H9 (cell line): ENCODE results near the gene TMCO4. TPM values are rescaled to one million over a fixed set of nuclear protein-coding genes. Genes with fewer than 3 reads are reported as not detected.

ENCODE experiments used
- DNase-seq: peaks from one replicate; pipeline ENCODE4 v3.0.0-alpha.2; 2017
- H2AFZ ChIP-seq: one replicate; pipeline ENCODE4 v1.6.1; 2013; ENCODE audit warnings: mild to moderate bottlenecking, low read length, control low read depth, moderate library complexity
- H2AK5ac ChIP-seq: 2 replicates; pipeline ENCODE4 v1.6.1; 2013; ENCODE audit warnings: low read length, control low read depth, mixed read lengths; ENCODE audit not compliant: insufficient read length
- H2BK120ac ChIP-seq: one replicate; pipeline ENCODE4 v1.6.1; 2013; ENCODE audit warnings: low read depth, mild to moderate bottlenecking, low read length, control low read depth, inconsistent platforms; ENCODE audit not compliant: poor library complexity, severe bottlenecking
- H2BK12ac ChIP-seq: 2 replicates; pipeline ENCODE4 v1.6.1; 2013; ENCODE audit warnings: low read length, control low read depth, mixed read lengths, low read depth; ENCODE audit not compliant: insufficient read length
- H2BK15ac ChIP-seq: 2 replicates; pipeline ENCODE4 v1.6.1; 2013; ENCODE audit warnings: low read depth, low read length, control low read depth
- H2BK20ac ChIP-seq: one replicate; pipeline ENCODE4 v1.6.1; 2013; ENCODE audit warnings: low read depth, mild to moderate bottlenecking, low read length, control low read depth, inconsistent platforms; ENCODE audit not compliant: poor library complexity, severe bottlenecking
- H2BK5ac ChIP-seq: 2 replicates; pipeline ENCODE4 v1.6.1; 2013; ENCODE audit warnings: low read length, control low read depth, mixed read lengths; ENCODE audit not compliant: insufficient read length
- H3K14ac ChIP-seq: 2 replicates; pipeline ENCODE4 v1.6.1; 2013; ENCODE audit warnings: low read length, control low read depth; ENCODE audit not compliant: insufficient read depth
- H3K18ac ChIP-seq: 2 replicates; pipeline ENCODE4 v1.6.1; 2013; ENCODE audit warnings: low read depth, mild to moderate bottlenecking, mixed read lengths, low read length, control low read depth; ENCODE audit not compliant: insufficient read length
- H3K23ac ChIP-seq: 2 replicates; pipeline ENCODE4 v1.6.1; 2013; ENCODE audit warnings: low read length, control low read depth, mixed read lengths, low read depth; ENCODE audit not compliant: insufficient read length
- H3K23me2 ChIP-seq: 2 replicates; pipeline ENCODE4 v1.6.1; 2013; ENCODE audit warnings: low read depth, mild to moderate bottlenecking, mixed read lengths, low read length, control low read depth; ENCODE audit not compliant: insufficient read length, poor library complexity, severe bottlenecking
- H3K27ac ChIP-seq: 2 replicates; pipeline ENCODE4 v1.5.1; 2013; ENCODE audit warnings: low read length, control low read depth, mixed read lengths, low read depth; ENCODE audit not compliant: insufficient read length
- H3K27me3 ChIP-seq: 2 replicates; pipeline ENCODE4 v1.6.1; 2013; ENCODE audit warnings: low read length, control low read depth, inconsistent platforms; ENCODE audit not compliant: insufficient read depth
- H3K4ac ChIP-seq: 2 replicates; pipeline ENCODE4 v1.6.1; 2013; ENCODE audit warnings: low read depth, mild to moderate bottlenecking, control low read depth, inconsistent platforms, low read length, moderate library complexity
- H3K4me1 ChIP-seq: 2 replicates; pipeline ENCODE4 v1.6.1; 2013; ENCODE audit warnings: low read length, control low read depth, inconsistent platforms; ENCODE audit not compliant: insufficient read depth
- H3K4me2 ChIP-seq: 2 replicates; pipeline ENCODE4 v1.6.1; 2013; ENCODE audit warnings: low read length, control low read depth, mixed read lengths; ENCODE audit not compliant: insufficient read length, insufficient read depth
- H3K56ac ChIP-seq: 2 replicates; pipeline ENCODE4 v1.6.1; 2013; ENCODE audit warnings: low read depth, mild to moderate bottlenecking, mixed read lengths, low read length, control low read depth; ENCODE audit not compliant: insufficient read length
- H3K79me1 ChIP-seq: 2 replicates; pipeline ENCODE4 v1.6.1; 2013; ENCODE audit warnings: low read depth, mild to moderate bottlenecking, moderate library complexity, low read length, control low read depth, inconsistent platforms; ENCODE audit not compliant: insufficient read depth, poor library complexity, severe bottlenecking
- H3K79me2 ChIP-seq: 2 replicates; pipeline ENCODE4 v1.6.1; 2013; ENCODE audit warnings: low read length, control low read depth, inconsistent platforms; ENCODE audit not compliant: insufficient read depth
- H3K9ac ChIP-seq: 2 replicates; pipeline ENCODE4 v1.6.1; 2013; ENCODE audit warnings: low read length, control low read depth, mixed read lengths; ENCODE audit not compliant: insufficient read length; ENCODE audit errors: extremely low read depth
- H3K9me3 ChIP-seq: one replicate; pipeline ENCODE4 v1.6.1; 2013; ENCODE audit warnings: low read depth, low read length, inconsistent platforms; ENCODE audit not compliant: control insufficient read depth
- H3T11ph ChIP-seq: one replicate; pipeline ENCODE4 v1.6.1; 2013; ENCODE audit warnings: mild to moderate bottlenecking, low read length, control low read depth, inconsistent platforms
- H4K20me1 ChIP-seq: one replicate; pipeline ENCODE4 v1.6.1; 2013; ENCODE audit not compliant: control insufficient read depth, insufficient read length, insufficient read depth
- H4K5ac ChIP-seq: 2 replicates; pipeline ENCODE4 v1.6.1; 2013; ENCODE audit warnings: low read depth, mild to moderate bottlenecking, mixed read lengths, low read length, control low read depth; ENCODE audit not compliant: insufficient read length
- H4K8ac ChIP-seq: replicated peaks from 2 replicates; pipeline ENCODE4 v1.6.1; 2013; ENCODE audit warnings: low read length, control low read depth, mixed read lengths, low read depth; ENCODE audit not compliant: insufficient read length
- H4K91ac ChIP-seq: 2 replicates; pipeline ENCODE4 v1.6.1; 2013; ENCODE audit warnings: low read depth, mild to moderate bottlenecking, moderate library complexity, mixed read lengths, low read length, control low read depth; ENCODE audit not compliant: insufficient read length
- H3K27ac Mint-ChIP-seq, 3 experiments: 2 replicates in 2 of 3; 3 replicates in 1 of 3; pipeline ENCODE4 v1.8.0; 2020 to 2021; ENCODE audit warnings: mixed read lengths in 3 of 3, mild to moderate bottlenecking in 1 of 3, moderate library complexity in 1 of 3
- H3K27me3 Mint-ChIP-seq: 2 replicates; pipeline ENCODE4 v1.8.0; 2021; ENCODE audit warnings: low read depth, mild to moderate bottlenecking, moderate library complexity, mixed read lengths
- H3K36me3 Mint-ChIP-seq, 3 experiments: 2 replicates in 2 of 3; 3 replicates in 1 of 3; pipeline ENCODE4 v1.8.0; 2020 to 2021; ENCODE audit warnings: low read depth in 3 of 3, mixed read lengths in 3 of 3; ENCODE audit not compliant: insufficient read depth in 1 of 3
- H3K4me1 Mint-ChIP-seq, 2 experiments: 2 replicates each; pipeline ENCODE4 v1.8.0; 2020; ENCODE audit warnings: mixed read lengths in 2 of 2
- H3K4me3 Mint-ChIP-seq, 2 experiments: 2 replicates in 1 of 2; 3 replicates in 1 of 2; pipeline ENCODE4 v1.8.0; 2020 to 2021; ENCODE audit warnings: mild to moderate bottlenecking in 2 of 2, mixed read lengths in 2 of 2, moderate library complexity in 1 of 2
- H3K9me3 Mint-ChIP-seq, 2 experiments: 2 replicates in 1 of 2; 3 replicates in 1 of 2; pipeline ENCODE4 v1.8.0; 2020; ENCODE audit warnings: mild to moderate bottlenecking in 2 of 2, mixed read lengths in 2 of 2, moderate library complexity in 1 of 2
- CTCF ChIP-seq: fragments of 200-600 bp; sonication (generic); conservative IDR thresholded peaks from 3 replicates; pipeline ENCODE4 v1.8.0; 2021; ENCODE audit warnings: antibody characterized with exemption, mild to moderate bottlenecking
- WGBS: extraction: QIAGEN DNeasy Blood & Tissue Kit; methylation state at CpG from one replicate; pipeline ENCODE4 v1.1.7; 2013; ENCODE audit warnings: missing lambda C conversion rate, low lambda C conversion rate, mixed read lengths; ENCODE audit not compliant: insufficient read length; ENCODE audit errors: extremely low coverage; 5-methylcytosine and 5-hydroxymethylcytosine counted together
- total RNA-seq: library from RNA; stranded (reverse); gene quantifications from 2 replicates; pipeline ENCODE4 v1.2.1, GENCODE V29; 2021

Gene TMCO4
- total RNA-seq, 1 experiment from 2014 or later: 4.0 TPM

GRCh38 chr1:19743793-19744192 lies 55.9 kb downstream of the TMCO4 start:
- Histone ChIP-seq H2BK20ac (no peak overlapping the region), H3K18ac (no peak overlapping the region), H4K8ac (no peak overlapping the region), H2BK5ac (no peak overlapping the region), H3K4me2 (no peak overlapping the region), H3K56ac (no peak overlapping the region), H3K14ac (no peak overlapping the region), H2AFZ (no peak overlapping the region), H3T11ph (no peak overlapping the region), H3K9ac (no peak overlapping the region), H3K79me2 (no peaks in the 10 kb centered on the region), H4K20me1 (no peaks in the 10 kb centered on the region), H2AK5ac (no peak overlapping the region), H2BK15ac (no peak overlapping the region), H3K27ac (no peak overlapping the region), H2BK12ac (no peak overlapping the region), H3K79me1 (no peaks in the 10 kb centered on the region), H2BK120ac (no peak overlapping the region), H3K4me1 (no peaks in the 10 kb centered on the region), H3K23me2 (no peaks in the 10 kb centered on the region), H4K5ac (no peak overlapping the region), H3K9me3 (no peaks in the 10 kb centered on the region), H3K4ac (no peak overlapping the region), H3K27me3 (no peaks in the 10 kb centered on the region), H4K91ac (no peak overlapping the region), H3K23ac (no peak overlapping the region)
- Mint-ChIP-seq H3K36me3 (no peaks in the 10 kb centered on the region), H3K9me3 (no peaks in the 10 kb centered on the region; a peak in 1 of 5 replicates), H3K27ac (no peak overlapping the region), H3K27me3 (peaks cover 12% of the 10 kb centered on the region), H3K4me1 (no peaks in the 10 kb centered on the region), H3K4me3 (no peak overlapping the region)
- WGBS: no CpG with 5 or more reads among the region's 9 CpGs
- no peak for DNase-seq
- no peak for TF ChIP-seq CTCF
